NCI-H1105 (cell line): ENCODE measurements around the gene TOGARAM2.
A peak's percentile ranks its signal among the peaks of the same experiment; 100 is the strongest.

Experiments
- DNase-seq: peaks from one replicate; lab custom pipeline; 2025; lab: John Stamatoyannopoulos, UW

Gene TOGARAM2

DNA sequence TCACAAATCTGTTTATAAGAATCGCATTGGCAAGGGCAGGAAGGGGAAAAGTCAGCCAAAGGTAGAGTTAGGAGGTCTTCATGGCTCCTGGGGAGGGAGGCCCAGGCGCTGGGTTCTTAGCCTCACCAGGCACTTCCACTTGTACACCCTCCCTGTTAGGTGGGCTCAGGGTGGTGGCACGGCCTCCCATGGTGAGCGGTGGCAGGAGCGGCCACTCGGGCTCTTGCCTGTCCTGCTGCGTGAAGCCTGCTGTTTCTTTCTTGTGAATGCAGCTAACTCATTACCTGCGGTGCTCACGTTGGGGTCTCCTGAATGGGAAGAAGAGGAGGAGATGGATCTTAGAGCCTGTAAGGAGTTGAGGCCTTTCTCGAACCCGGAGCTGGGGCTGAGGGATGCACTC, 40.8 kb downstream of the TOGARAM2 start:
- no peak for DNase-seq

DNA sequence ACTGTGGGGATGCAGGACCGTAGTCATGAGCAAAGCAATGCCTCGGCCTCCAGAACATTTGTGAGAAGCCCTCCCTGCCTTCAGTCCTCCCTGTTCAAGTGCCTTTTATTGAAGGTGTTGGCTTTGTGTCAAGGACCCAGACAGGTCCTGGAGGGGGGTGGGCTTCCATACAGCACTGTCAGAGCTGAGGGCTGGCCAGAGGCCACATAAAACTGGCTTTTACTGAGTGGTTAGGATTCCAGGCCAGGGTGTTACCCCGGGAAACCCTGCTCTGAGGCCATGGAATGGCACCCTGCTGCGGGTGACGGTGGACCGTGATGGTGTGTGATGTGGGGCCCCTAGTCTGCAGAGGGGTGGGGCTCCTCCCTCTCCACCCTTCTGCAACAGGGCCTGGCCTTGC, 41.6 kb downstream of the TOGARAM2 start:
- DNase-seq = no peak

DNA sequence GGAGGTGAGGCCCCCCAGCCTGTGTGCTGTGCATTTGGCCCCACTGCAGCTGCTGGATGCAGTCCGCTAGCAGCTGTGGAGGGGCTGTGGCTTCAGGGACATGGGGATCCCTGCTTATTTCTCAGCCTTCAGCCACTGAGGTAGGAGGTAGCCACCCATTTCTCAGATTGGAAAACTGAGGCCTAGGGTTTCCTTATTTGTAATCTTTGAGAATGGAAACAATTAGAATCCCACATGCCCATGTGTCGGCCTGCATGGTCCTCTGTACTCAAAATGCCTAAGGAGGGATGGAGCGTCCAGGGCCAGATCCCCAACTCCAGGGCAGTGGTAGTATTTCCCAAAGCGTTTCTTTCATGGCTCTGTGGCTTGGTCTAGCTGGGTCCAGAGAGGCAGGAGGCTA, 42.1 kb downstream of the TOGARAM2 start:
- no peak for DNase-seq

DNA sequence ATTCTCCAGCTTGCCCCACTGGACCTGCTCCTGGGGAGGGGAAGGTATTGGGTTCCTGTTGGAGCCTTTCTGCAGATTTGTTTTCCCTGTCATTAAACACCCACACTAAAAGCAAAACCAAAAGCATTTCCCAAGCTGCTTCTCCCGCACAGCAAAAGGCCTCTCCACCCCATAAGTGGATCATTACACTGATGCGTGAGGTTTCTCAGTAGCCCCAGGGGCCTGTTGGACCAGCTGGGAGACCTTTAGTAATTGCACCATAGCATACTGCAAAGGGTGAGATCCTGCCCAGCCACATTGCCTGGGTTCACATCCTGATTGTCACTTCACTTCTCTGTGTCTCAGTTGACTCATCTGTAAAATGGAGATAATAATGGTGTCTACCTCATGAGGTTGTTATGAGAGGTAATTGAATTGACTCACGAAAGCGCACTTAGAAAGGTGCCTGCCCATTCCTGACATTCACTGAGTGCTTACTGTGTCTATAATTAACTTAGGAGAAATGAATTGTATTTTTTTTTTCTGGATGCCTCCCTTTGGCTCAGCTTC, 43.9 kb downstream of the TOGARAM2 start:
- DNase-seq = no peak

DNA sequence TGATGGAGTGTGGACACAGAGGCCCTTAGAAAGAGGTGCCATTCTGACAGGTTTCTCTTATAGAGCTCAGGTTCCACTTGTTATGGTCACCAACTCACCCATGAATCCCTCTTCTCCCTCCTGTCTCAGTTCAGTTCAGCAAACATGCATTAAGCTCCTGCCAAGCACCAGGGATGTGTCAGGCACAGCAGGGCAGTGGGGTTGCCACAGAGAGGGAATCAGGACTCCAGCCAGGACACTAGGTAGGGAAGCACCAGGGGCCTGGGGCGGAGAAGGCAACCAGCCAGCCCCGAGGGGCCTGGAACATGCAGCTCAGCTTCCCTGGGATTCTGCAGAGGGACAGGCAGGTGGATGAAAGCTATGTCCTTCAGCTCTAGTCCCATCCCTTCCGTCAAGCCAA, 44.6 kb downstream of the TOGARAM2 start:
- no peak for DNase-seq

DNA sequence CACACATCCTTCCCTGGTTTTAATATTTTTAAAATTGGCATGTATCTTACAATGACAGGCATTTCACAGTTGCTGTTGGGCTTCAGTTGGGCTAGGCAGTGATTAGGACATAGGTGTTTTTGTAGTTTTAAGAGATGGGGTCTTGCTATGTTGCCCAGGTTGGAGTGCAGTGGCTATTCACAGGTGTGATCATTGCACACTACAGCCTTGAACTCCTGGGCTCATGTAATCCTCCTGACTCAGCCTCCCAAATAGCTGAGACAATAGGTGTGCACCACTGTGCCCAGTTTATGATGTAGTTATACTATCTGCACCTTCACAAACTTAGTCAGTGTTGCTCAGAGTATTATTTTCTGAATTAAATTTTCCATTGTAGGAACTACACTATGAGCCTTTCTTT, 49.9 kb downstream of the TOGARAM2 start:
- no peak for DNase-seq

DNA sequence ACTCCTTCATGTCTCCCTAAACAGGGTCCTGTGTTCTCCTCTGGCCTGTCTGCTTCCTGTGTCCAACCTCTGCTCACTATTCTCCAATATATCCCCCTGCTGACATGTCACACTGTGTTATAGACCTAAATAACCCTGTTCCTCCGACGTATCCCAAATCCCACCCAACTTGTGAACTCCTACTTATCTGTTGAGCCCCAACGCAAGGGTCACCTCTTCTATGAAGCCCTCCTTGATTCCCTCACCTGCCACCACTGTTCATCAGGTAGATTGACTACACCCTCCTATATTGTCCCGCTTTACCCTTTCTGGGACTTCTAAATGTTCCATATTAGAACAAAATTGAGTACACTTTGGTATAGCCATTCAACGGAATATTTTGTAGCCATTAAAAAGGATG, 51.1 kb downstream of the TOGARAM2 start:
- DNase-seq = no peak

DNA sequence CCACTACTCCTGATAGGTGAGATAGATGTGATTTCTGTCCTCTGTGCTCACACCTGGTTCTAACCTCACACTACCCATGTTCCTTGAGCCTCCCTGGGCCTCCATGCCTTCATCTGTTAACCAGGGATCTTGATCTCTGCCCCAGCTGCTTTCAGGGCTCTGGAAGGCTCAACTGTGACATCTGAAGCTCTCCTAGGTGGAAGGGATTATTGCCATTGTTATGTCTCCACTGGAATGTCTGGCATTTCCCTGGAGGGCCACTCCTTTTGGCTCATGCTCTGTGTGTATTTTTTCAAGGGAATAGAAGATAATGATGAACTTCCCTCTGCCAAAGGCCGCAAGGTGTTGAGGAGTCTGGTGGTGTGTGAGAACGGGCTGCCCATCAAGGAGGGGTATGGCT, 52.1 kb downstream of the TOGARAM2 start:
- no peak for DNase-seq

DNA sequence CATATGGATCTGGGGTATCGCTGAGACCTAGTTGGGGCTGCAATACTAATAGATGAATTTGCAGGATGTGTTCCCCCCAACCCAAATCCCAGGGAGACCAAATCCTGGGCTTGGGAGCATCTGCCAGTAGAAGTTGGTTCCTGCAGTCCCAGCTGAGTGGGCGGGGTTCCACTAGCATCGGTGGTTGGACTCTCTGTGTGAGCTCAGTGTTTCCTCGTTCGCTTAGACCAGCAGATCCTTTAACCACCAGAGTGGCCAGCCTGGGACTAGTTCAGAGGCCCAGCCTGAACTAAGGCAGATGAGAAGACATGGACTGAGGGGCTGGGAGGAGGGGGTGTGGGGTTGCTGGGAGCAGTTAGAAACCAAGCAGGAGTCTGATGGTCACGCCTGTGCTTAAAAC, 52.6 kb downstream of the TOGARAM2 start:
- DNase-seq = no peak

DNA sequence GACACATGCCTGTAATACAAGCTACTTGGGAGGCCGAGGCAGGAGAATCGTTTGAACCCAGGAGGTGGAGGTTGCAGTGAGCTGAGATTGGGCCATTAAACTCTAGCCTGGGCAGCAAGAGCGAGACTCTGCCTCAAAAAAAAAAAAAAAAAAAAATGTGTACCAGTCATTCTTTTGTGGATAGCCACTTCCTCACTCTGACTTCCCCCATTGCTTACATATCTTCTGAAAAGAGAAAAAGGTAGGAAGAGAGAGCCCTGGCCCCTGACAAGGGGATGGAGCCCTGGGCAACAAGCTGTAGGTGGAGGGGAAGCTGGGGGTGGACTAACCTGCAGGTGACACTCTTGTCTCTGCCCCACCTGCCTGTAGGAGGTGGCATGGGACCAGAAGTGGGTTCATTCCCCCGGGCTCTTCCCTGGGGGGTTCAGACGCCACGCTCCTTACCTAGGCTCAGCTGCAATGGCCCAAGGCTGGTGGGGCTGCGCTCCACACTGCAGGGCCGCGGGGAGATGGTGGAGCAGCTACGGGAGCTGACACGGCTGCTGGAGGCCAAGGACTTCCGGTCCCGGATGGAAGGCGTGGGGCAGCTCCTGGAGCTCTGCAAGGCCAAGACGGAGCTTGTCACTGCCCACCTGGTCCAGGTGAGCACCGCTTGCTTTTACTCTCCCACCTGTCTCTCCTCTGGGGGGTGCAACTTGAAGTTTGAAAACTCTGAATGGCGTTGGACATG, 54.1 kb downstream of the TOGARAM2 start:
- DNase-seq = no peak

DNA sequence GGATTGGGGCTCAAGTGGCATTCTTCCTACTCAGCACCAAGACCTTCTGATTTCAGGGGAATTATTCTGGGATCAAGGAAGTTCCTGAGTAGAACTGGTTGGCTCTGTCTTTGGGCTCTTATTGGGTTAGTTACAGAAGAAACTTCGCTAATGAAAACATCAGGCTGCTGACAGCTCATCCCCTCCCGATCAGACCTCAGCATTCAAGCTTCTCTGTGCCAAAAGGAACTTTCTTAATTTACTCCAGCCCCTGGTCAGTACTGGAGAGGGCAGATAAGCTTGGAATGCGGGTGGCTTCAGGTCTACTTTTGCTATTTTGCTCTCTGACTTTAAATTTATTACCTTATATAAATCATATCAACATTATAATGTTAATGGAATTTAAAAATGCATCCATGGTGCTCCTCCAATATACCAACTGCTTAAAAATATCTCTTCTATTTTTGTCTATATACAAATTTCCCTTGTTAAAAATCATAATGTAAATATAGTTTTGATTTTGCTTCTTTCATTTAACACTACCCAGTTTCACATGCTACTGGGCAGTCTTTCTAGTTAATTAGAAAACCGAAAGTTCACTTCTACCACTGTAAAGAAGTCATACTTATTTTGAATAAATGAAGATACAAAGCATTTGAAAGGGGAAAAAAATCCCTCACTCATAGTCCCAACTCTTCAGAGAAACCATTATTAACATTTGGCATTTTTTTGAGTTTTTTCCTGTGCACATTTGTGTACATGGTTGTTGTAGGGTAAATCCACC, 58.8 kb downstream of the TOGARAM2 start:
- no peak for DNase-seq

DNA sequence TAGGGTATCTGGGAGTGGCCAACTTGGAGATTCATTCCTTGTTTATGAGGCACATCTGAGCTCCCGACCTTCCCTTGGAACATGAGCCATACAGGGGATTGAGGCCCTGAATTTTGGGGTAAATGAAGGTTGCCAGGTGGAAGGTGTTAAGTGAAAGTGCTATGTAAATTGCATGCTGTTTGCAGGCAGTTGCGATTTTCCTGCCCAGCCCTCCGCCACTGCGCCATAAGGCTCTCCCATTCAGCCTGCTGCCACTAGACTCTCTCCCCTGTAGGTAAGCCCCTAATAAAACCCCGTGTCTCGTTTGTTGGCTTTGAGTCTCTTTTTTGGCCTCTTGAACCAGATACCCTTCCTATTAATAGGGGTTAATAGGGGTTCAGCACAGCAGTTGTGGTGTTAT, 59.5 kb downstream of the TOGARAM2 start:
- no peak for DNase-seq

DNA sequence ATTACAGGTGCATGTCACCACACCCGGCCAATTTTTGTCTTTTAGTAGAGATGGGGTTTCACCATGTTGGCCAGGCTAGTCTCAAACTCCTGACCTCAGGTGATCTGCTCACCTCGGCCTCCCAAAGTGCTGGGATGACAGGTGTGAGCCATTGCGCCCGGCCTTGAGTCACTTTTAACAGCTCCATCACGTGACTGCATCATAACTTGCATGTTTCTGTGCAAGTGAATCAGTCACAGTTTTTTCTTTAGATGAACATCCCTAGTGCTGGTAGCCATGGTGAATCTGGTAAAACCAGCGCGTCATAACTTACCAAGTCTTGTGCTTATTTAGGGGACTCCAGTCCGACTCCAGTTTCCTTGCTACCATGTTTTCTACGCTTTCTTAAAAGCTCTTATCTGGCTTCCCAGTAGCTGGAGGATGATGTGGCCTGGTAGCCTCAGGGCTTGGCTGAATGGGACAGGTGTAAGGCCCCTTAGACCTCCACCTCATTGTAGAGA, 60.1 kb downstream of the TOGARAM2 start:
- no peak for DNase-seq

DNA sequence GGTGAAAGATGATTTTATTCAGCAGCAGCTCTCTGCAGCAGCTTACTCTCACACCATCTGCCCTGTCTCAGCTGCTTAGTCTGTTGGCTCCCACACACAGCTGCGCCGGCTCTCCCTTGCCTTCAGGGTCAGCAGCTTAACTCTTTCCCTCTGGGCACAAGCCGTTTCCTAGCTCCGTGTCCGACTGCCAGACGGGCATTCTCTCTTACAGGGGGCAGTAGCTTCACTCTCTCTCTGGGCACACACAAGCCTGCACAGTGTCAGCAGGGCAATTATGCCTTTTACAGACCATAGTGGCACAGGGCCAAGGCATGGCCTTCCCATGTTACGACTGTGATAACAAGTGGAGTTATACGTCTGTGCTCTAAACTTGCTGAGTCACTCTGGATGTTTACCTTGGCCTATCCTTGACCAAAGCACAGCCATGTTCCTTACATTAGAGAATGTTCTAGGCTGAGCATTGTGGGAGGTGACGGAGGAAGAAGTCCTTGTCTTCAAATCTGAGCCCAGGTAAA, 61.5 kb downstream of the TOGARAM2 start:
- no peak for DNase-seq

DNA sequence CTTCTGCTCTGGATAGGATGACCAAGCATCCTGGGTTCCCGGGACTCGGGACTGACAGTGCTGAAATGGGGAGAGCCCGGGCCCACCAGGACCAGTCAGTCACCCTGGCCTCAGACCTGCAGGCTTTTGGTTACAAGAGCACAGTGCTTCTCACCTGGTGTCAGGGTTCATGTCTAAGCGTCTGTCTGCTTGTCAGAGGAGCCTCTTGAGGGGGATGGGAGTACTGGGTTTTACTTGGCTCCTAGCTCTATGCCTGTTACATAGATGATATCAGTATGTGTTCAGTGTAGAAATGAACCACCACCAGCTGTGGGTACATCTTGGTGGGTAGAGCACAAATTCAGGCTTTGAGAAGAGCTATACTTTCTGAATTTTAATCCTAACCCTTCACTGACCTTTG, 63.4 kb downstream of the TOGARAM2 start:
- no peak for DNase-seq

DNA sequence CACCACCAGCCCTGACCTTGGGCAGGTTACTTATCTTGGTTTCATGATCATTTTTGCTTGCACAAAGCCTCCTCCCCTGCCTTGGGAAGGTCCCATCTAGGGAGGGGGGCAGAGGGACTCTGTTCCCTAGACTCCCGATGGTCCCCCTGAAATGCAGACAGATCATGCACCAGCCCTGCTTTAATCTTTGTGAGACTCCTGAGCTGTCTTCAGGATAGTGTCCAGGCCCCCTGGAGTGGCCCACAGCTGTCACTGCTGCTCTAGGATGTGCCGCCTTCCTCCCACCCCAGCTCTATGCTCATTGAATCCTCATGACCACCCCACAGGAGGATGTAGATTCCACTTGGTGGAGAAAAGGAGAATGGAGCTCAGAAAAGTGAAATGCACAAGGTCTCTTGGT, 65.2 kb downstream of the TOGARAM2 start:
- no peak for DNase-seq

DNA sequence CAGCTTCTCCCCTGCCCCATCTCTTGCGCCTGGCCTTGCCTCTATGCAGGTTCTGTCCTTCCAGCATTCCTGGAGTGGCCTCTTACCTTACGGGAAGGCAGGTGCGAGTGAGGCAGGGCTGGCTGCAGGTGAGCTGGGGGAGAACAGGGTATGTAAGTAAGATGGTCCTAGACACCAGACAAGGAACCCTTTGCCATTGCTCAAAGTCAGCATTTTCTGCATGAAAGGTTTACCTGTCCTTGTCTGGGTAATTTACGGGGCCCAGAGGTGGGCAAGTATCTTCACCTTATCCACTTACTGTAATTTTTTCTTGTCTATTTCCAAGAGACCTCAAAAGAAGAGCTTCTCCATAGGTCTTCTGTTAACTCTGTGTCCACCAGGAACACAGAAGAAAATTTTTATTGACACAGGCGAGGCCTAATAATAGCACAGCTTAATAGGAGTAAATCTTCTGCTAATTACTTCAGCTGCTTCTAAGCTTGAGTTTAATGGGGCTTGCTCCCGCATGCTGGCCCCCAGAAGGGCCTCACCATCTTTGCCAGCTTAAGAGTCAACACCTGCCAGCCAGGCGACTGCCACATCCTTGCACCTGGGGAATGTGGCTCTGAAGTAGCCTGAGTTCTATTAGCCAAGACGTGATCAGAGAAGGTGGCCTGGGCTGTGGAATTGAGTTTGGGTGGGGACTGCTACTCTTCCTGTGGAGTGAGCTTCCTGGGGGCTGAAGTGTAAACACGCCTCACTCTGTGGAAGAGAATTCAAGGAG, 66.2 kb downstream of the TOGARAM2 start:
- DNase-seq = peak; percentile 18

DNA sequence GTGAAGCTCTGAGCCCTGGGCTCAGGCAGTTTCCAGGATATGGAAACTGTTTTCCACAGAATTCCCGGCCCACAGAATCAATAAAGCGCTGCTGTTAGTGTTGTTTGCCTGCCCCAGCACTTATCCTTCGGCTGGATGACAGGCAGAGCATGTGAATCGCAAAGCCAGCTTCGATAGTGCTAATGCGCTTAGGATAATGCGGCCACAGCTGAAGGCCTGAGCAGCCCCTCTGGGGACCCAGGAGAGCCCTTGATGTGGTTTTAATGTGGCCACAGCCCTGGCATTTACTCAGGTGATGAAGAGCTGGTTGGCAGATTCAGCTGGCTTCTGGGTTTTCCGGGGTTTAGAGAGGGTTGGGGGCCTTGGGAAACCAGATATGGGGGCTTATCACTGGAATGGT, 69.5 kb downstream of the TOGARAM2 start:
- no peak for DNase-seq

DNA sequence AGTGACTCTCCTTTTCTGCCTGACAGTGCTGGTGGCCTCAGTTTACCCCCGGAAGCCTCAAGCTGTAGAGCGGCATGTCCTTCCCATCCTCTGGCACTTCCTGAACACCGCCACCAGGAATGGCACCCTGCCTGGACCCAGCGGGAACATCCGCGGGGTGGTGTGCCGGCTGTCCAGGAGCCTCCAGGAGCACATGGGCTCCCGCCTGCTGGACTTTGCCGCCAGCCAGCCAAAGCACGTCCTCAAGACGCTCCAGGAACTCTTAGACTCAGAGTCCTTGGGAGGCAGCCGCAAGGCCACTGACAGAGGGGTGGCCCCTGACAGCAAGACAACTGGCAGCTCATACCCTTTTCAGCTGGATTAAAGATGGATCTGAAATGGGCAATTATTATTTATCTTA, 70.6 kb downstream of the TOGARAM2 start:
- no peak for DNase-seq

DNA sequence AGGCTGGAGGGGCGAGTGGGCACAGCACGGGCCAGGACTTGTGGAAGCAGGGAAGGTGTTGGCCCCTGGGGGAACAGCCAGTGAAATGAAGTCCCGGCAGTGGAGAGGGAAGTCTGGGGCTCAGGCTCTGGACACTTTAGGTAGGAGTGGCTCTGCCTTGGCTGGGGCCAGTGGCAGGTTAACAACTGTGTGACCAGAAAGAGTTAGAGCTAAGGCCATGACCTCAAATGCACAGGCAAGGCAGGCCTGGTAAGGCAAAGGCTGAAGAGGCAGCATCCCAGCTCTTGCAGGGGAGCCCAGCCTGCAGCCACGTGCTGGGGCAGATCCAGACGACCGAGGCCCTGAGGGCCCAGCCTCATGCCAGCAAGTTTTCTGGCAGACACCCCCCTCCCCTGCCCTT, 71.7 kb downstream of the TOGARAM2 start:
- DNase-seq = no peak

DNA sequence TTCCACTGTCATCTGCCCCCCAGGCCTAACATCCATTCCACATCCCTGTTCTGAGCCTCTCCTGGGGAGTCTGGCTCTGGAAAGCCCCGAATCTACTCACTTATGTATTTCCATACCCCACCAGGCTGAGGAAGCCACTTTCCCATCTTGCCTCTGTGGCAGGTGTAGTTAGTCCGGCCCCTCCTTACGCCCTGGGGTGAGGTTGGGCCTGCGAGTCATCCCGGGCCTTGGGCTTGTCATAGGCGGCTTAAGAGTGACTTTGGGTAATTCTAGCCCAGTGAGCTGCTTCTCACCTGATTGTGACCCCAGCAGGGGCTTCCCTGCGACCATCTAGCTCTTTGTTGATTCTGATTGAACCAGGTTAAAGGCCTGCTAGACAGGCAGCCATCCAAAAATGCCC, 72.1 kb downstream of the TOGARAM2 start:
- no peak for DNase-seq

DNA sequence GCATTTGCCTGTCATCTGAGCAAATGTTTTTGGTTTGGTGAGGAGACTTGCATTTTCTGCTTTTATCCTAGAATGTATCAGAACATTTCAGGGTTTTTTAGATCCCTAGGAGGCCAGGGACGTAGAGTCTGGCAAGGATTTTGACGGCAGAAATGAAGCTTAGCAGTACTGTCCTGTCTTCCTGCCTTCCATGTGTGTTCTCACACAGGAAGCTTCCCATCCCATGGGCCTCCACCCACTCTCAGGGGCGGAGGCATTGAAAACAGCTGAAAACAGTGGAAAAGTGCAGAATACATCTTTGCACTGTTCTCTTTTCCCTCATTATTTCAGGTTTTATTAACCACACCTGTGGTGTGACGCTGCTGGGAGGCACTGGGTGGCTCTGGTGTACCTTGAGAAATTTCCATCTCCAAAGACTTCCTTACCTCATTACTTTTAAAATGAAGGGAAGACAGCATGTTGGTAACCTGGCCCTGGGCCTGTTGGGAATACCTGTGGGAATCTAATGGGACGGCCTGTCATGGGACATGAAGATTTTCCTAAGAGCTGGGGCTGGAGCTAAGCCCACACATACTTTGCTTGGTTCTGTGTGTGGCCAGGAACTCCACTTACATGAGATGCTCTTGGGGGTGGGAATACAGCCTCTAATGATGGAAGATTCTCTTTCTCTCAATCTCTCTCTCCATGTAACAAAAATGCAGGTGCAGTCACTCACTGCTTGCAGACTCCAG, 72.7 kb downstream of the TOGARAM2 start:
- DNase-seq = no peak
